Kidney (tissue), 14 donors: ENCODE measurements around the gene DNAJB13. TPM values are rescaled to one million over a fixed set of nuclear protein-coding genes. Genes with fewer than 3 reads are reported as not detected.
A peak's percentile ranks its signal among the peaks of the same experiment; 100 is the strongest.

Experiments
- DNase-seq, 5 donors: peaks; one replicate each; pipeline ENCODE4 v3.0.0-alpha.2; 2013 to 2020
- FAIRE-seq: peaks from 2 replicates; lab custom pipeline; 2012; peaks lifted over from hg19 to GRCh38; lab: Jason Lieb, UNC
- H3K27ac ChIP-seq, 2 donors: one replicate each; pipeline ENCODE4 v1.7.0; 2013; ENCODE audit warnings: low read depth in 2 of 2, low read length in 2 of 2, inconsistent platforms in 1 of 2
- H3K27me3 ChIP-seq: one replicate; pipeline ENCODE4 v1.7.1; 2013; ENCODE audit warnings: low read length, inconsistent platforms; ENCODE audit not compliant: control insufficient read depth, insufficient read depth
- H3K36me3 ChIP-seq, 3 donors: one replicate each; pipeline versions ENCODE4 v1.7.0 to v1.7.1; 2013; ENCODE audit warnings: low read length in 3 of 3, control low read depth in 1 of 3, inconsistent platforms in 1 of 3; ENCODE audit not compliant: insufficient read depth in 3 of 3, control insufficient read depth in 2 of 3
- H3K4me1 ChIP-seq, 3 donors: one replicate each; pipeline versions ENCODE4 v1.7.0 to v1.7.1; 2013; ENCODE audit warnings: low read length in 3 of 3, inconsistent platforms in 1 of 3, low read depth in 1 of 3; ENCODE audit not compliant: control insufficient read depth in 2 of 3, insufficient read depth in 2 of 3
- H3K4me3 ChIP-seq, 3 donors: one replicate each; pipeline versions ENCODE4 v1.7.0 to v1.8.1; 2013; ENCODE audit warnings: low read length in 3 of 3, control low read depth in 1 of 3, inconsistent platforms in 1 of 3
- H3K9ac ChIP-seq, 3 donors: one replicate each; pipeline versions ENCODE4 v1.7.0 to v1.7.1; 2013; ENCODE audit warnings: low read length in 3 of 3, control low read depth in 1 of 3, inconsistent platforms in 1 of 3
- H3K9me3 ChIP-seq, 3 donors: one replicate each; pipeline versions ENCODE4 v1.7.0 to v1.7.1; 2013; ENCODE audit warnings: low read length in 3 of 3, control low read depth in 1 of 3, inconsistent platforms in 1 of 3; ENCODE audit not compliant: control insufficient read depth in 2 of 3, insufficient read depth in 1 of 3
- intact Hi-C: fragments of 100-400 bp; cut with DNase I; formaldehyde crosslinking; loops from one replicate; pipeline ENCODE4 v1.11.1; 2022
- polyA plus RNA-seq: library from polyadenylated mRNA; stranded (reverse); fragments of 350-450 nt; fragmentation: Illumina TruSeq; extraction: RNeasy Lipid Tissue Mini Kit (QIAGEN cat#74804); gene quantifications from one replicate; pipeline ENCODE4 v1.2.3, GENCODE V29; 2014; ENCODE audit warnings: low read depth, low replicate concordance; ENCODE audit not compliant: insufficient read depth
- total RNA-seq: library from RNA; stranded (reverse); fragmentation: NEBNext Ultra II Directional; extraction: Animal tissue kit (Norgen Biotek cat#: 25700); gene quantifications from one replicate; pipeline ENCODE4 v1.2.1, GENCODE V29; 2021
- TF ChIP-seq, protein P1 (sequence below): IDR thresholded peaks from 3 replicates; pipeline ENCODE4 v1.5.1; 2012; ENCODE audit warnings: mild to moderate bottlenecking, moderate library complexity, borderline replicate concordance; ENCODE audit not compliant: insufficient read depth; ENCODE audit errors: extremely low read depth
- donor health status: control.
- donor health status: control.
- donor health status: control.
- donor health status: control.
- donor health status: control.
- donor health status: DM: yes; HTN: yes; CAD: no.
- donor health status: Normal renal cell carcinoma (clear cell type).

Gene DNAJB13
- total and polyA plus RNA-seq, 2 donors from 2014 or later, result 1.5 to 4.3 TPM

- no peak overlapping the region for H3K4me3 ChIP-seq
- H3K36me3 ChIP-seq, result no peaks in the 10 kb centered on the region
These were observed 44.9 kb downstream of the DNAJB13 start for GRCh38 chr11:73995731-73996130.

GRCh38 chr11:73996161-73996747 is 45.4 kb downstream of the DNAJB13 start:
- H3K27ac ChIP-seq, result no peak overlapping the region
- intact Hi-C loops, result no loop called here
- FAIRE-seq (no peak), DNase-seq (peak in 2 of 5 donors; percentile 2 to 14)
- TF ChIP-seq, protein P1, sequence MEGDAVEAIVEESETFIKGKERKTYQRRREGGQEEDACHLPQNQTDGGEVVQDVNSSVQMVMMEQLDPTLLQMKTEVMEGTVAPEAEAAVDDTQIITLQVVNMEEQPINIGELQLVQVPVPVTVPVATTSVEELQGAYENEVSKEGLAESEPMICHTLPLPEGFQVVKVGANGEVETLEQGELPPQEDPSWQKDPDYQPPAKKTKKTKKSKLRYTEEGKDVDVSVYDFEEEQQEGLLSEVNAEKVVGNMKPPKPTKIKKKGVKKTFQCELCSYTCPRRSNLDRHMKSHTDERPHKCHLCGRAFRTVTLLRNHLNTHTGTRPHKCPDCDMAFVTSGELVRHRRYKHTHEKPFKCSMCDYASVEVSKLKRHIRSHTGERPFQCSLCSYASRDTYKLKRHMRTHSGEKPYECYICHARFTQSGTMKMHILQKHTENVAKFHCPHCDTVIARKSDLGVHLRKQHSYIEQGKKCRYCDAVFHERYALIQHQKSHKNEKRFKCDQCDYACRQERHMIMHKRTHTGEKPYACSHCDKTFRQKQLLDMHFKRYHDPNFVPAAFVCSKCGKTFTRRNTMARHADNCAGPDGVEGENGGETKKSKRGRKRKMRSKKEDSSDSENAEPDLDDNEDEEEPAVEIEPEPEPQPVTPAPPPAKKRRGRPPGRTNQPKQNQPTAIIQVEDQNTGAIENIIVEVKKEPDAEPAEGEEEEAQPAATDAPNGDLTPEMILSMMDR, result no peak
- H3K9me3 ChIP-seq, result no peaks in the 10 kb centered on the region
- H3K4me1 ChIP-seq, result no peaks in the 10 kb centered on the region
- H3K36me3 ChIP-seq, result no peaks in the 10 kb centered on the region
- no peak overlapping the region for H3K4me3 ChIP-seq
- H3K27me3 ChIP-seq, result no peaks in the 10 kb centered on the region
- no peak overlapping the region for H3K9ac ChIP-seq

More at GRCh38 chr11:73995731-73996130, 44.9 kb downstream of the DNAJB13 start:
- Histone ChIP-seq H3K9ac (no peak overlapping the region), H3K9me3 (no peaks in the 10 kb centered on the region), H3K27me3 (no peaks in the 10 kb centered on the region), H3K27ac (no peak overlapping the region), H3K4me1 (no peaks in the 10 kb centered on the region)
- TF ChIP-seq, protein P1, result no peak
- no peak for FAIRE-seq
- intact Hi-C loops, result no loop called here
- no peak for DNase-seq

GRCh38 chr11:73997120-73997770 is 46.4 kb downstream of the DNAJB13 start:
- H3K27me3 ChIP-seq, result no peaks in the 10 kb centered on the region
- no peak overlapping the region for H3K9ac ChIP-seq
- H3K4me1 ChIP-seq, result no peaks in the 10 kb centered on the region
- TF ChIP-seq, protein P1, result no peak
- no peak for FAIRE-seq
- no peaks in the 10 kb centered on the region for H3K9me3 ChIP-seq
- no peak overlapping the region for H3K4me3 ChIP-seq
- H3K27ac ChIP-seq, result no peak overlapping the region
- H3K36me3 ChIP-seq, result no peaks in the 10 kb centered on the region
- DNase-seq, result peak in 1 of 5 donors; percentile 9
- intact Hi-C loops, result no loop called here
